Mammary epithelial cell (primary cell): Measurements from ENCODE around the gene OXCT2.

ENCODE experiments used
- CTCF ChIP-seq, 2 donors: IDR thresholded peaks in 1 of 2; conservative IDR thresholded peaks in 1 of 2; 2 replicates each; pipeline ENCODE4 v1.5.1; 2011 to 2012; ENCODE audit warnings: inconsistent platforms in 2 of 2, low read length in 2 of 2, mild to moderate bottlenecking in 2 of 2, control low read depth in 1 of 2, low read depth in 1 of 2; ENCODE audit not compliant: insufficient read depth in 1 of 2; ENCODE audit errors: extremely low read depth in 1 of 2
- EZH2 ChIP-seq: IDR thresholded peaks from 2 replicates; pipeline ENCODE4 v1.6.1; 2012; ENCODE audit warnings: low read length, inconsistent platforms, borderline replicate concordance

DNA sequence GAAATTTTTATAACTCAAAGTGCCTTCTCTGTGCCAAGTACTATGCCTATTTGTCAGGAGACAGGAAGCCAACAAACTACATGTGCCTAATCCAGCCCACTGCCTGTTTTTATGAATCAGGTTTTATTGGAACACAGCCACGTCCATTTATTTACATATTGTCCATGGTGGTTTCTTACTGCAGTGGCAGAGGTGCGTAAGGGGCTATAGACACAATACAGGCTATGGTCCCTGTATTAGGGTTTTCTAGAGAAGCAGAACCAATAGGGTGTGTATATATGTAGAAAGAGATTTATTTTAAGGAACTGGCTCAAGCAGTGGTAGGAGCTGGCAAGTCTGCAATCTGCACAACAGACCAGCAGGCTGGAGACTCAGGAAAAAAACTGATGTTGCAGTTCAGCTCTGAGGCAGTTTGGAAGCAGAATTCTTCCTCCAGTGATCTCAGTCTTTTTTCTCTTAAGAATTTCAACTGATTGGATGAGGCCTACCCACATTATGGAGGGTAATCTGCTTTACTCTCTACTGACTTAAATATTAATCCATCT, 17.1 kb downstream of the OXCT2 start:
- TF ChIP-seq CTCF (conservative IDR thresholded peaks at IDR 0.05 in 1 of 2, IDR thresholded peaks at IDR 0.05 in 1 of 2; ENCODE audit: extremely low read depth in 1 of 2, insufficient read depth in 1 of 2, low read depth in 1 of 2, low read length in 2 of 2) = no peak
- no peak for TF ChIP-seq EZH2
